KMS-11 (cell line): Measurements from ENCODE around the gene KLRK1.
"Not testable (repeated sequence)": the region's sequence is repeated elsewhere in the genome, so short reads cannot be mapped to it uniquely, and the experiment has no call there.

Experiments used
- H2AFZ ChIP-seq: fragments of 200-600 bp; sonication (generic); 2 replicates; pipeline ENCODE4 v1.6.1; 2016; ENCODE audit warnings: antibody characterized with exemption, mixed run types, low read depth
- H3K27ac ChIP-seq: fragments of 200-600 bp; sonication (generic); 2 replicates; pipeline ENCODE4 v1.6.1; 2016; ENCODE audit warnings: mild to moderate bottlenecking, mixed run types
- H3K27me3 ChIP-seq: fragments of 200-600 bp; sonication (generic); 2 replicates; pipeline ENCODE4 v1.6.1; 2017; ENCODE audit warnings: mild to moderate bottlenecking, low read depth, mixed run types, moderate library complexity; ENCODE audit not compliant: insufficient read depth
- H3K36me3 ChIP-seq: fragments of 200-600 bp; sonication (generic); 2 replicates; pipeline ENCODE4 v1.6.1; 2017; ENCODE audit warnings: mild to moderate bottlenecking, mixed run types; ENCODE audit not compliant: insufficient read depth
- H3K4me1 ChIP-seq: fragments of 200-600 bp; sonication (generic); 2 replicates; pipeline ENCODE4 v1.6.1; 2016; ENCODE audit warnings: mild to moderate bottlenecking, low read depth, mixed run types; ENCODE audit not compliant: poor library complexity, severe bottlenecking
- H3K4me2 ChIP-seq: fragments of 200-600 bp; sonication (generic); 2 replicates; pipeline ENCODE4 v1.7.0; 2016; ENCODE audit warnings: mild to moderate bottlenecking, mixed run types
- H3K4me3 ChIP-seq: fragments of 200-600 bp; sonication (generic); IDR thresholded peaks from 2 replicates; pipeline ENCODE4 v1.6.1; 2017; ENCODE audit warnings: low read depth, low read length, mixed read lengths; ENCODE audit not compliant: insufficient read depth
- H3K79me2 ChIP-seq: fragments of 200-600 bp; sonication (generic); 2 replicates; pipeline ENCODE4 v1.6.1; 2016; ENCODE audit warnings: low read depth, mixed run types; ENCODE audit not compliant: insufficient read depth
- H3K9ac ChIP-seq: fragments of 200-600 bp; sonication (generic); 2 replicates; pipeline ENCODE4 v1.6.1; 2016; ENCODE audit warnings: mild to moderate bottlenecking, mixed run types
- H4K20me1 ChIP-seq: fragments of 200-600 bp; sonication (generic); 2 replicates; pipeline ENCODE4 v1.6.1; 2016; ENCODE audit warnings: mild to moderate bottlenecking, mixed run types; ENCODE audit not compliant: insufficient read depth
- TF ChIP-seq, protein P1 (sequence below): fragments of 200-600 bp; sonication (generic); conservative IDR thresholded peaks from 2 replicates; pipeline ENCODE4 v1.6.1; 2017; ENCODE audit warnings: low read depth, mild to moderate bottlenecking, antibody characterized with exemption, low read length, moderate library complexity, mixed read lengths

The KLRK1 gene

DNA sequence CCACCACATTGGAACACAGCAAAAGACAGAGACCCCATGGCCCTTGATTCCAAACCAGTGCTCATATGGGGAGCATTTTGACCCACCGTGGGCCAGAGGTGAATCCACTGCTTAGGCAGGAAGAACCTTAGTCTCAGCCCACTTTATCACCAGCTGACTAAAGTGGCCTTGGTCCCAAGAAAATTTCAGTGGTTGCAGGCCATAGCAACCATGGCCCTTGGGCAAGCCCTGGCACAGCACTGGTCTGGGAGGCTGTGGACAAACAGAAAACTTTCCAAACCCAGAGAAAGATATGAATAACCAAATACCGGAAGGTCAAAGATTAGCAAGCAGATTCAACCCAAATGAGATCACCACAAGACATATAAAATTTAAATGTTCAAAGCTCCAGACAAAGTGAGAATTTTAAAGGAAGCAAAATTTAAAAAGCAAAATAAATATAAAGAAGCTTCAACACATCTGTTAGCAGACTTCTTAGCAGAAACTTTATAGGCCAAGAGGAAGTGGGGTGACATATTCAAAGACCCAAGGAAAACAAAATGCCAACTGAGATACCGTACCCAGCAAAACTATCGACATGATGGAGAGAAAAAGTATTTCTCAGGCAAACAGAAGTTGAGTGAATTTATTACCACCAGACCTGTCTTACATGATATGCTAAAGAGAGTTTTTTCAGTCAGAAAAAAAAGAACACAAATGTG is 7.8 kb downstream of the KLRK1 start:
- H3K4me2 ChIP-seq: no peak overlapping the region
- H3K79me2 ChIP-seq: no peaks in the 10 kb centered on the region
- no peak overlapping the region for H3K9ac ChIP-seq
- no peaks in the 10 kb centered on the region for H3K27me3 ChIP-seq
- TF ChIP-seq, protein P1, sequence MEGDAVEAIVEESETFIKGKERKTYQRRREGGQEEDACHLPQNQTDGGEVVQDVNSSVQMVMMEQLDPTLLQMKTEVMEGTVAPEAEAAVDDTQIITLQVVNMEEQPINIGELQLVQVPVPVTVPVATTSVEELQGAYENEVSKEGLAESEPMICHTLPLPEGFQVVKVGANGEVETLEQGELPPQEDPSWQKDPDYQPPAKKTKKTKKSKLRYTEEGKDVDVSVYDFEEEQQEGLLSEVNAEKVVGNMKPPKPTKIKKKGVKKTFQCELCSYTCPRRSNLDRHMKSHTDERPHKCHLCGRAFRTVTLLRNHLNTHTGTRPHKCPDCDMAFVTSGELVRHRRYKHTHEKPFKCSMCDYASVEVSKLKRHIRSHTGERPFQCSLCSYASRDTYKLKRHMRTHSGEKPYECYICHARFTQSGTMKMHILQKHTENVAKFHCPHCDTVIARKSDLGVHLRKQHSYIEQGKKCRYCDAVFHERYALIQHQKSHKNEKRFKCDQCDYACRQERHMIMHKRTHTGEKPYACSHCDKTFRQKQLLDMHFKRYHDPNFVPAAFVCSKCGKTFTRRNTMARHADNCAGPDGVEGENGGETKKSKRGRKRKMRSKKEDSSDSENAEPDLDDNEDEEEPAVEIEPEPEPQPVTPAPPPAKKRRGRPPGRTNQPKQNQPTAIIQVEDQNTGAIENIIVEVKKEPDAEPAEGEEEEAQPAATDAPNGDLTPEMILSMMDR: no peak
- no peak overlapping the region for H2AFZ ChIP-seq
- H4K20me1 ChIP-seq: no peaks in the 10 kb centered on the region
- no peak overlapping the region for H3K27ac ChIP-seq
- H3K4me1 ChIP-seq: no peaks in the 10 kb centered on the region
- H3K4me3 ChIP-seq: no peak overlapping the region
- H3K36me3 ChIP-seq: no peaks in the 10 kb centered on the region

DNA sequence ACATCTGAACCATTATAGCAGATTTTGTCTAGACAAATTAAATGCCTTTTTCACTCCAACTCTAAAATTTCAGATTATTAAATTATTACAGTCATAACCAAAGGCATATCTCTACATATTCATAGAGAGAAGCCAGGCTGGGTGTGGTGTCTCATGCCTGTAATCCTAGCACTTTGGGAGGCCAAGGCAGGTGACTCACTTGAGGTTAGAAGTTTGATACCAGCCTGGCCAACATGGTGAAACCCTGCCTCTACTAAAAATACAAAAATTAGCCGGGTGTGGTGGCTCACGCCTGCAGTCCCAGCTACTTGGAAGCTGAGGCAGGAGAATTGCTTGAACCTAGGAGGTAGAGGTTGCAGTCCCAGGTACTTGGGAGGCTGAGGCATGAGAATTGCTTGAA is 11.1 kb downstream of the KLRK1 start:
- not testable (repeated sequence) for H3K79me2 ChIP-seq, H3K9ac ChIP-seq, H3K4me3 ChIP-seq, H3K36me3 ChIP-seq, H2AFZ ChIP-seq, H3K27me3 ChIP-seq, H3K27ac ChIP-seq, H3K4me2 ChIP-seq, H4K20me1 ChIP-seq
- peaks cover 19% of the 10 kb centered on the region for H3K4me1 ChIP-seq

- H3K27me3 ChIP-seq: no peaks in the 10 kb centered on the region
- H3K27ac ChIP-seq: peak overlapping the region; percentile 38
- H3K4me2 ChIP-seq: peak overlapping the region; percentile 43
- H3K79me2 ChIP-seq: no peaks in the 10 kb centered on the region
- H3K9ac ChIP-seq: no peak overlapping the region
- peaks cover 37% of the 10 kb centered on the region for H3K4me1 ChIP-seq
- H3K4me3 ChIP-seq: no peak overlapping the region
- no peaks in the 10 kb centered on the region for H4K20me1 ChIP-seq
- no peaks in the 10 kb centered on the region for H3K36me3 ChIP-seq
- TF ChIP-seq, protein P1: no peak
- peak overlapping the region; percentile 8; the same call in 1 of the 2 replicates for H2AFZ ChIP-seq
These were observed 15.2 kb downstream of the KLRK1 start for GRCh38 chr12:10374624-10375018.

DNA sequence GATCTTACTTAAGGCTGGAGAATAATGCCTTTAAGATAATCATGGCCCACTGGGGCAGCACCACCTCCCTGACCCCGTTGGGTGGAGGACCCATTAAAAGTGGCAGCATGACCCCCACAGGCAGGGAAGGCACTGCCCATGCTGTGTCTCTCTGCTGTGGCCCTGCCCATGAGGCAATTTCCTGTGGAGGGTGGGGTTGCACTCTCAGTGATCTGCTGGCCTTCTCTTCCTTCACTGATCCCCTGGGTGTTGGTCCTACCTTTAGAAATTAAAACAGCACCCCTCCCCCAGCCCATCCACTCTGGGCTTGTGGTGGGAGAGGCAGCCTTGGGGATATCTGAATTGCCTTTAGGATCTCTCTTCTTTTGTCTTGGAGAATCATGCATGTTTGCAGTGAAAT is 17.3 kb downstream of the KLRK1 start:
- Histone ChIP-seq H4K20me1 (no peaks in the 10 kb centered on the region), H2AFZ (no peak overlapping the region)

DNA sequence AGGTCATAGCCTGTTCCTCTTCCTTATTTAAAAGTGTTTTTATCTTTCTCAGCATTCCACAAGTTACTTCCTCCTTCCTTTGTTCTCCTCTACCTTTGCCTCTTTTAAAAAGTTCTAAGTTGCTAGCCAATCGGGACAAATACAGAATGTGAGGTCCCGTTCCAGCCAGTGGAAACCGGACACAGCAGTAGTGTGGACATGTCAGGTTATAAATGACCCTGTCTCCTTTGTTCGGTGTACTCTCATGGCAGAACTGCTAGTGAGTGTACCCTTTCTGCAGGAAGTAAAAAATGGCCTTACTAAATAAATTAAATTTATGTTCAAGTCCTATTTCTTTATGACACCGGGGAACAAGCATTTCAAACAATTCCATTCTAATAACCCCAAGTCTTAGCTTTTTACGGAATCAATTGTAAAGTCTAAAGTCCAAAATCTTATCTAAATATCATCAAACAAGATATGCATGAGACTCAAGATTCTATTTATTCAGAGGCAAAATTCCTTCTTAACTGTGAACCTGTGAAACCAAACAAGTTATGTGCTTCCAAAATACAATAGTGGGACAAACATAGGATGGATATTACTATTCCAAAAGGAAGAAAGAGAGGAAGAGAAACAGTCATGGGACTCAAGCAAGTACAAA is 17.8 kb downstream of the KLRK1 start:
- not testable (repeated sequence) for H3K27me3 ChIP-seq, H3K4me2 ChIP-seq, H3K4me3 ChIP-seq, H3K27ac ChIP-seq, H3K79me2 ChIP-seq, H2AFZ ChIP-seq, H3K36me3 ChIP-seq, H4K20me1 ChIP-seq, H3K9ac ChIP-seq
- H3K4me1 ChIP-seq: peaks cover 37% of the 10 kb centered on the region

More for the DNA sequence above, 17.3 kb downstream of the KLRK1 start:
- Histone ChIP-seq H3K79me2 (no peaks in the 10 kb centered on the region), H3K27ac (no peak overlapping the region), H3K4me2 (peak overlapping the region; percentile 43; the same call in 1 of the 2 replicates), H3K36me3 (no peaks in the 10 kb centered on the region), H3K4me1 (peaks cover 37% of the 10 kb centered on the region), H3K4me3 (no peak overlapping the region), H3K9ac (no peak overlapping the region), H3K27me3 (no peaks in the 10 kb centered on the region)
- TF ChIP-seq, protein P1: no peak
